GM20431 (cell line): ENCODE measurements around the gene KLHL17.
"Not testable (repeated sequence)": the region's sequence is repeated elsewhere in the genome, so short reads cannot be mapped to it uniquely, and the experiment has no call there.

Experiments used
- in situ Hi-C: fragments of 300-500 bp; cut with MseI, MboI; formaldehyde crosslinking; loops from one replicate; pipeline ENCODE4 v1.15.0; 2020; ENCODE audit warnings: low sequenced_read_pairs; ENCODE audit not compliant: unreplicated experiment

Gene KLHL17

DNA sequence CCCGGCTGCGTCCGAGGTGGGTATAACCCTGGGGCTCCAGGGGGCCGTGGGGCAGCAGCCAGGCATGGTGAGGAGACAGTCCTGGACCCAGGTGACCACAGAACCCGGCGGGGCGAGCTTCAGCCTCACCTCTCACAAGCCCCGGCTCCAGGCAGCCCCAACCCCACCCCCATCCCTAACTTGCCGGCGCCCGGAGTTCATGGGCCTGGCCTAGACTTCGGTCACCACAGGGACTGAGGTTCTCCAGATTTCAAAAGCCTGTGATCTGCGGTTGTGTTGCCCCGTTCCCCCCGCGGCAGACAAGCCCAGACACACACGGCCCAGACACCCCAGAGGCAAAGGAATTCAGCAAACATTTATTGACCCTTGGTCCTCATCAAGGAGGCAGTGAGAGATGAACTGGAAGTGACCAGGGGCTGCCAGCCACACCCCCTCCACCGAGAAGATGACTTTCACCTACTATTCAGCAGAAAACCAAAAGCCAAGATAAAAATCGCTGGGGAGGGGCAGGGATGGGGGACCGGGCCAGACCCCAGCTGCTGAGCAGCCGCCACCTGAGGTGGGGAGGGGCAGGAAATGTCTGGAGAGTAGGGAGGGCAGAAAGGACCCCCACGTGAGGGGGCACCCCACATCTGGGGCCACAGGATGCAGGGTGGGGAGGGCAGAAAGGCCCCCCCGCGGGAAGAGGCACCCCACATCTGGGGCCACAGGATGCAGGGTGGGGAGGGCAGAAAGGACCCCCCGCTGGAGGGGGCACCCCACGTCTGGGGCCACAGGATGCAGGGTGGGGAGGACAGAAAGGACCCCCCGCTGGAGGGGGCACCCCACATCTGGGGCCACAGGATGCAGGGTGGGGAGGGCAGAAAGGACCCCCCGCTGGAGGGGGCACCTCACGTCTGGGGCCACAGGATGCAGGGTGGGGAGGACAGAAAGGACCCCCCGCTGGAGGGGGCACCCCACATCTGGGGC lies 35.6 kb downstream of the KLHL17 start:
- in situ Hi-C loops: no loop called here

DNA sequence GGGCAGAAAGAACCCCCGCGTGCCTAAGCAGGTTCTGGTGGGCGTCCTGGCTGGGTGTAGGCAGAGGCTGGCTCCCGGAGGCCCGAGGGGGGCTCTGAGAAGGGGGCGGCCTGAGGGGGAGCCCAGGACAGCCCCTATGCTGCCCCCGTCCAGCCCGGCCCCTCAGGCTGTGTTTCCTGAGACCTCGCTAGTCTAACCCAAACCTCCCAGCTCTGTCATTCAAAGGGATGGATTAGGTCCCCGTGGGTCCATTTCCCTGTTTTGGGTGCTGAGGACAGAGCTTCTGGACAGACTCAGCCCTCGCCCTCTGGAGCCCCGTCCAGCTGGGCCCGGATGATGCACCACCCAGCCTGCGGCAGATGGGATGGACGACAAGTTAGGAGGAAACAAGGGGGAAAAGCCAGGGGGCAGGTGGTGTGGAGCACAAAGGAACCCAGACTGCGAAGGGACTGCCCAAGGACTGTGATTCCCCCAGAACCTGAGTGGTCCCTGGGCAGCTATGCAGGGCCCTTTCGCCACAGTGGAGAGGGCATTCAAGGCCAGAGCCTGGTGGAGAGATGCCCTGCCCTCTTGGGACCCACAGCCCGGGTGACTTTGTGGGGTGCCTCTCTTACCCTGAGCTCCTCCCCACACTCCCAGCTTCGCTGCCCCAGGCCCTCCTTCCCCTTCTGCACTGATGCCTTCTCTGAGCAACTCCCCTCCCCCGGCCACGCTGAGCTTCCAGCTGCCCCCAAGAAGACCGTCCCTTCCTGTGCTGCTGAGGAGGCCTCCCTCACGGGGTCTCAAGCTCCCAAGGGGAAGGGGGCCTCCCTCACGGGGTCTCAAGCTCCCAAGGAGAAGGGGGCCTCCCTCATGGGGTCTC lies 36.7 kb downstream of the KLHL17 start:
- in situ Hi-C loops: no loop called here

DNA sequence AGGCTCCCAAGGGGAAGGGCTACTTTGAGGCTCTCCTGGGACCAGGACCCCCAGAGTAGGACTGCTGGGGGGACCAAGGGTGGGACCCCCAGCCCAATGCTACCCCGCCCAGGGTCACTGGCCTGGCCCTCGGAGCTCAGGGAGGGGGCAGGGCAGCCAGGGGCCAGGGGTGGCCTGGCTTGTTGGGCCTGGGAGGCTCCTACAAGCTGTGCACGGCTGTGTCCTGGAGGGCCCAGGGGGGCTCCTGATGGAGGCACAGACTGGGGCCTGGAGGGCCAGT lies 37.3 kb downstream of the KLHL17 start:
- in situ Hi-C loops: no loop called here

DNA sequence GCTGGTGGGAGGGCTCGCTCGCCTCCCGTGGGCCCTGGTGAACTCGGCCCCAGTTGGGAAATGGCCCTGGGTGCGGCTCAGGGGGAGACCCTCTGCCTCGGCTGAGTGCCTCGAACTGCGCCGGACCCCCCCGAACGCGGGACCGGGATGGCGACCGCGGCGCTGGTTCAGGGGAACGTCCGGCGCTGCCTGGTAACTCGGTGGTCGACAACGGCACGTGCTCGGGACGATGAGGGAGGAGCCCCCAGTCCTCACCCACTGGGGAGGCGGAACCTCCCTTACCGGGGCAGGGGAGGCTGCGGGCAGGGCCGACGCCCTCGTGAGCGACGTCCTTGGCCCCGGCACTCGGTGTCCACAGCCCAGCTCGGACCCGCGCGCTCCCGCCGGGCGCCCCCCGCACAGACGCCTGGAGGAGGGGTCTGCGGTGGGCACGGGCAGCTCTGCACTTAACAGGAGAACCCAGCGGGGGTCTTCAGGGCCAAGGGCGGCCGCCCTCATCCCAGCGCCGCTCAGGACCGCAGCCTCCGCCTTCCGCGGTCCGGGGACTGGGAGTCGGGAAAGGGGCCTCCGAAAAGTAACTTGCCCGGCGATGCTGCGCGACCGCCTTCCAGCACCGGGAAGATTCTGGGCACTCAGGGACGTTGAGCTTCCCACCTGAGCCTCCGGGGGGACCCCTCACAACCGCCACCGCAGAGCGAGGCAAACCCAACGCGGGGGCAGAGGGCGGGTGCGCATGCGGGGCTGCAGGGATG lies 37.8 kb downstream of the KLHL17 start:
- in situ Hi-C loops: no loop called here

DNA sequence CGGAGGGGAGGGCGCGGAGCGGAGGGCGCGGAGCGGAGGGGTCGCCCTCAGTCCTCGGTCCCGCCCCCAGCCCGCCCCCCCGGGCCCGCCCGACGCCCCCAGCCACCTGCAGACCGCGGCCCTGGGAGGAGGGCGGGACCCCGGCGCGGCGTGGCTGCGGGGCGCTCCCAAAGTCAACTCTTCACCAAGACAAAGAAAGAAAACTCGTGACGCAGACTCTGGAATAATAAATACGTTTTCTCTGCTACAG lies 38.3 kb downstream of the KLHL17 start:
- in situ Hi-C loops: no loop called here

DNA sequence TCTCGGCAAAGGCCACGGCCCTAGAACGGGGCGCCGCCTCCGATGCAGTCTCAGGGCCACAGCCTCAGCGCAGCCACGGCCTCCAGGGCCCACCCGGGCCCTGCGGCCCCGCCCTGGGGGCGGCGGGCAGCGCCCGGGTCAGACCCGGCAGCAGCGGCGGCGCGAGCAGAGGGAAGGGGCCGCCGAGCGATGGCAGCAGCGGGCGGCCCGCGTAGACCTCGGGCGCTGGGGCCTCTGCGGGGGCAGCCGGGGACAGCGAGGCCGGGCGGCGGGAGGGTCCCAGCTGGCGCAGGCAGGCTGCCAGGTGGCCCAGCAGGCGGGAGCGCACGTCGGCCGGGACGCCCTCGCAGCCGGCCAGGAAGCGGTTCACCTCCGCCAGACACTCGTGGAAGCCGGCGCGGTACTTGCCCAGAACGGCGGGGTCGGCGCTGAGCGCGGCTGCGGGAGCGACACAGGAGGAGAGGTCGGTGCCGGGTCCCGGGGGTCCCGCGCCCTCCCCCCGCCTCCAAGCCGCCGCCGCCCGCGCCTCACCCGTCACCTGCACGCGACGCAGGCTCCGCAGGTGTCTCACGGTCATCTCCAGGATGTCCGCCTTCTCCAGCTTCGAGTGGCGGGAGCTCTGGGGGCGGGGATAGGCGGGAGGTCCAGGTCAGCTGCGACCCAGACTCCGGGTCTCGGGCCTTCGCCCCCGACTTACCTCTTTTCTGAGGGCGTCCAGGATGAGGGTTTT lies 38.8 kb downstream of the KLHL17 start:
- in situ Hi-C loops: no loop called here

DNA sequence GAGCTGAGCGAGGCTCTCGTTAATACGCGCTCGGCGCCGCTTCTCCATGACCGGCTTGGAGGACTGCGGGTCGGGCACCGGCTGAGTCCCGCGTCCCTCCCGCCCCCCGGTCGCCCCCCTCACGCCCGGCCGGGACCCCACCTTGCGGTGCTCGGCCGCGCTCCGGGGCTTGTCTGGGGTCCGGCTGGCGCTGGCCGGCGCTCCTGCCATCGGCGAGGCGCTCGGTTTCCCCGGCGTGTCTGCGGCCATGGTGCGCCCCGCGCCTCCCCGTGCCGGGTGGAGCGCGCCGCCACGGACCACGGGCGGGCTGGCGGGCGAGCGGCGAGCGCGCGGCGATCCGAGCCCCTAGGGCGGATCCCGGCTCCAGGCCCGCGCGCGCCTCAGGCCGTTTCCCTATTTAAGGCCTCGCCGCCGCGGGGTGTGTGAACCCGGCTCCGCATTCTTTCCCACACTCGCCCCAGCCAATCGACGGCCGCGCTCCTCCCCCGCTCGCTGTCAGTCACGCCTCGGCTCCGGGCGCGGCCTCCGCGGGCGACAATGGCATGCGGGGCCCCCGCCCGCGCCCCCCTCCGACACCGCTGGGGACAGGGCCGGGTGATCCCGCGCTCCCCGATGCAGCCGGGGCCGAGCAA lies 39.5 kb downstream of the KLHL17 start, which contains the start of gene HES4:
Gene HES4 (minus strand): TSS at position 373 of the 632 bp plus-strand sequence. CDS start 124 bp downstream, at position 249.
- in situ Hi-C loops: no loop called here

DNA sequence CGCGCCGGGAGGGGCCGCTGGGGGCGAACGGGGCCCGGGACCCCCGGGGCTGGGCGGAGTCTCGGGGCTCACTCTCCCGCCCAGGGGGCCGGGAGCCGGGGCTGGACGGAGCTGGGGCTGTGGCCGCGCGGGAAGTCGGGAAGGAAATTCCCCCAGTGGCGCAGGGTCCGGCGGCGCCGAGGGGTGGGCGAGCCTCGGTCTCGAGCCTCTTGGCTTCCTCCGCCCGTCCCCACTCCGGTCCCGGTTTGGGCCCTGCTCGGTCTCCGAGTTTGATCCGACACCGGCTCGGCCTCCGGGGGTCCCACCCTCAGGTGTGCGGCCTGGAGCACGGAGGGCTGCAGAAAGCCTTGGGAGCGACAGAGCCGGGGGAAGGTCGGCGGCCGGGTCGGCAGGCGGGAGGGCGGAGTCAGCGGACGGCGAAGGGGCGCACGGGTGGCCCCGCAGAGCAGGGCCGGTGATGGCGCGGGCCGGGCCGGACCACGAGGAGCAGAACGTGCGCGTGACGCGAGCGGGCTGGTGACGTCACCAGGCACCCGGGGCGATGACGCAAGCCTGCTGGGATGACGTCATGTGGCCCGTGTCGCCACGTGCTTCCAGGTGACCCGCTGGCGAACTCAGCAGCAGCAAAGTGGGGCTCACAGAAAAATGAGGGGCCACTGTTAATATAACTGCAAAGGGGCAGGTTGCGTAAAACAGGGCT lies 40.1 kb downstream of the KLHL17 start:
- in situ Hi-C loops: no loop called here

DNA sequence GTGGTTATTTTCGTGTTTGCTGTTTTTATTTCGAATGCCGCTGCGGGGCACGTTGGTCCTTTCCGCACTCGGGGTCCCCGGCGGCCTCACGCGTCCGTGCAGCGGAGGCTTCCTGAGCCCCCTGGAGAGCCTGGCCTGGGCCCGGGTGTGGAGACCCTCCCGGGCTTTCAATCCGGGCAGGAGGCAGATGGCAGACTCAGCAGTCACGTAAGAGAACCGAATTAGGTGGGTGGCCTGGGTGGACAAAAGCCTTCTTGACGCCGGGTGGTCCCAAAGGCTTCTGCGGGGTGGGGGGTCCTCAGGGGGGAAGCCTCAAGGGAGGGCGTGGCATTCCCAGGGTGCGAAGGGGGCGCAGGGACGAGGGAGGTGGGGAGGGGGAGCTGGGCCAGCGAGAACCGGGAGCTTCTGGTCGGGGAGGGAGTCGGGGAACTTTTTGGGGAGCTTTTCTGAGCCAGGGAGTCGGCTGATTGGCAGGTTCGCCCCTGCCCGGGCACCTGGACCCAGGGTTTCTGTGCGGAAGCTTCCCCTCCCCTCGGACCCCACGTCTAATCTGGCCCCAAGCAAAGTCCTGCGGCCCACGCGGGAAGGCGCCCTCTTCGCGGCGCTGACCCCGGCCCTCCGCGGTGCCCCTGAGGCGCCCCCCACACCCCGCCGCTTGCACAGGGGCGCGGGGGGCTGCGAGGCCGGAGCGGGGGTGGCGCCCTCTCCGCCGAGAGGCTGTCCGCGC lies 40.8 kb downstream of the KLHL17 start:
- in situ Hi-C loops: no loop called here

DNA sequence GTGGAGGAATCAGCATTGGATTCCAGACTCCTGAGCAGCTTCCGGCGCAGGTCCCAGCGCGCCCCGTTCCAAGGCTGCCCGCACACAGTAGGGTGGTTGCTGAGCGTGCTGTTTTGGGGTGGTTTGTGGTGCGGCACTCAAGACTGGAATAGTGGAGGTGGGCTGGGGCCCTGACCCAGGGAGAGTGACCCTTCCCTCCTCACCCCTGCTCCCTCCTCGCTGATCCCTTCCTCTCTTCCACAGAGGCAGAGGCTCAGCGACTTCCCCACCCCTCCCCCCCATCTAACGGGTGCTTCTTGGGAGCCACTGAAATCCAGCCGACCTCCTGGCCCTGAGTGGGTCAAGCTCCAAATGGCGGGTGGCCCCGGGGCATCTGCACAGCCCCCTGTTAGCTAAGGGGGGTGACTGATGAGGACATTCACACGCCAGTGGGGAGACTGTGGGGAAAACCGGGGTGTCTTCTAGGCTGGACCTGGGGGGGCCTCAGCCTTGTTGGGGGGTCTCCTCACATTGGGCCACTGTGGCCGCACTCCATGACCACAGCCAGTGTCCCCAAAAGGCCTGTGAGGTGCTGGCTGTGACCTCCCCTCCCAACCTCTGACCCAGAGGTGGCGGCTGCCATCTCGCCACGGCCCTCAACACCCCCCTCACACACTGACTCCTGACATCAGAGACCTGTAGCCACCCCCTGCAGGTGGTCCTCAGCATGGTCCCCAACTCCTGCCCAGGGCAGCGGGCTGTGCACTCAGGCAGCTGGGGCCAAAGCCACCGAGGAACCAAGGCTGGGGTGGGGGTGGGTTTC lies 43.4 kb downstream of the KLHL17 start:
- in situ Hi-C loops: no loop called here

DNA sequence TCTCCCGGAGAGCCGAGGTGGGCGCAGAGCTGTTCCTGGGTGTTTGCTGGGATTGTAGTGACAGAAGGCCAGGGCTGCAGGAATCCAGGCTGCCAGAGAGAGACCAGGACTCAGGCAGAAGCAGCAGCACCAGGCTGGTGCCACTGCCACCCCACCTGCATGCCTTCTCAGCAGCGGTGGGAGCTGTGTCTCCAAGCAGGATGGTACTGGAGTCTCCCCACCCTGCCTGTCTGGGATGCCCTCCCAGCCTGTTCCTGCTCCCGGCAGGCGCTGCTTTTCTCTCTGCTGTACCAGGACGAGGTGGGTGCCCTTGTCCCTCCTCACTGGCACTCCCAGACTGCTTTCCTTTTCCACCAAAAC lies 44.0 kb downstream of the KLHL17 start:
- in situ Hi-C loops: no loop called here

DNA sequence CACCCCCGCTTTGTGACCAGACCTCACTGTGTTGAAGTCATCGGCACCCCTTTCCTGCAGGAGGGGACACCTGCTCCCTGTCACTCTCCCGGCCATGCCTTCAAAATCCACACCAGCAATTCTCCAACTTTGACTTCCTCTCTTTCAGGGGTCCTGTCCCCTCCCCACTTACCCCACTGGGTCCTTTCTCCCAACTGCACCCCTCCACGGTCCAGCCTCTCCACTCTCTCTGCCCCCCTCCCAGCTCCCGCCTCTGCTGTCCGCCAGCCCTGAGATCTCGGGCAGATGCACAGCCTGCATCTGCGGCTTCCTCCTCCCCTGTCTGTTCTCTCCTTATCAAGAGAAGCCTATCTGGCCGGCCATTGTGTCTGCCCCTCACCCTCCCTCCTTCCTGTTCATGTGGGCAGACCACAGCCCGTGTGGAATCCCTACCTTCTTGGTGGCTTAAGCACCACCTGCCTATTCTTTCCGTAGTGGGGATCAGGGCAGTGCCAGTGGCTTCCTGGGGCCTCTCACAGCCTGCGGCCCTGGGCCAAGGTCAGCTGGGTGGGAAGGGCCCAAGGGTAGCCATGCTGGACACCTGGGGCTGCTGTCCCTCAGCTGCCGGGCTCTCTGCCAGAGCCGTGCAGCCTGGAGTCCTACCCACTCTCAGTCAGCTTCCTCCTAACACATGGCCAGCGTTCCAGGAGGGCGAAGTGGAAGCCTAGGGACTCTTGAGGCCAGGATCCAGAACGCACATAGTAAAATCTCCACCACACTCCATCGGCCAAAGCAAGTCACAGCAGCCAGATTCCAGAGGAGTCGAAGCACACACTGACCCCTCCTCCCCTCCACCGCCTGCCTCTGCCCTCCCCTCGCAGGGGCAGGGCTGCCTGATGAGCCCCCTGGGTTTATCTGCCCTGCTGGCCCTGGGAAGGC lies 44.7 kb downstream of the KLHL17 start:
- in situ Hi-C loops: no loop called here

DNA sequence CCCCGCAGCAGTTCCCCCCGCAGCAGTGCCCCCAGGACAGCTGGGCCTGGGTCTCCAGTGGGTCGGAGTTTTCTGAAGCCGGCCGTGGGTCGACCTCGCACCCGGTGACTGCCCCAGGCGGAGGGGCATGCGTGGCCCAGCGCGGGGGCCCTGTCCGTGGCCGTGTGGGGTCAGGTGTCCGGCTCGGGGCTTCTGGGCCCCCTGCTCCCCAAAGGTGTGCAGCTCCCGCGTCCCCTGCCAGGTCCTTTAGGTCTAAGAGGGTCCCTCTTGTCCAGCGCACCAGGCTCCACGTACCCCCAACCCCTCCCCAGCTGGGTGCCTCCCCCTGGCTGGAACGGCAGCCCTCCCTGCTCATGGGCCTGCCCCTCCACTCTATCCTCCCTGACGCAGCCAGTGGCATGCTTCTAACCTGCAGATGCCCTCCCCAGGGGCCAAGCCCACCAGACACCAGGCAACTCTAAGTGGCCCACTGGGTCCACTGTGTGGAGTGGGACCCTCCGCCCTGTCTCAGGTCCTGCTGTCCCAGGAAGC lies 45.5 kb downstream of the KLHL17 start:
- in situ Hi-C loops: no loop called here

DNA sequence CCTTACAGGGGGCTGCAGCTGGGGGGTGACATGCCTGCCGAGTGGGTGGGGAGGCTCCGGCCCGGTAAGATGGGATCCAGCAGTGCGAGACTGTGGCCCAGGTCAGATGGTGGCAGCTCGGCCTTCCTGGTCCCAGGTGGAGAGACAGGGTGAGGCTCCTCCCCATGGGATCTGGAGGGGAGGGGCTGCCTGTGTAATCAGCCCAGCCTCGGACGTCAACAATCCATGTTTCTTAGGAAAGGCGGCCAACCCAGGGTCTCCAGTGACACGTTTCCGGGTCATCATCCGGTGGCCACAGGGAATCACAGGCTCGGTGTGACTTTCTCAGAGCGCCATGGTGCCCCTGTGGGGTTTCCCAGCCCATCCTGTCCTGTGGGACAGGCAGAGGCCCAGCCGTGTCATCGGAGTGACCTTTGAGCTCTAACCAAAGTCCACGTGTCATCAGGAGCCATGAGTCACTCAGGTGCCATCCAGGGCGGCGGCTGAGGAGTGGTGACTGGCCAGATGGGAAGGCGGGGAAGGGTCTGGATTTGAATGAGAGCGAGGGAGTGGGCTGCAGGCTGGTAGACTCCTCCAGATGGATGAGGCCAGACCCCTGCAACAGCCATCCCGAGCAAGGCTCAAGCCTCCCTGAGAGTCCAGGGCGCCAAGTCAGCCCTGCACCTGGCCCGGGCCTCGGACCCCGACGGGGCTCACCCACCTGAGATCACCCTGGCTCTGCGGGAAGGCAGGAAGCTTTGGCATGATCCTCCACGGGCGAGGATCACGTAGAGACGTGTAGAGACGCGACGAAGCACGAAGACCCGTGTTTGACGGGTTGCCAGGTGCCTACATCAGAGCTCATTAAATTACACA lies 46.1 kb downstream of the KLHL17 start:
- in situ Hi-C loops: no loop called here

DNA sequence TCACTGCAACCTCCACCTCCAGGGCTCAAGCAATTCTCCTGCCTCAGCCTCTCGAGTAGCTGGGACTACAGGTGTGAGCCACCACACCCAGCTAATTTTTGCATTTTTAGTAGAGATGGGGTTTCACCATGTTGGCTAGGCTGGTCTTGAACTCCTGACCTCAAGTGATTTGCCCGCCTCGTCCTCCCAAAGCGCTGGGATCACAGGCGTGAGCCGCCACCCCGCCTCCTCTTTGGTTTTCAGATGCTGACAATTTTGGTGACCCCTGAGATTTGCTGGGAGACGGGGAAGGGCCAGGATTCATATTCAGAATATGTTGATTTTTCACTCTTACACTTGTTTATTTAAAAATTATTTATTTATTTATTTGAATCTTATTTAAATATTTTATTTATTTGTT lies 49.7 kb downstream of the KLHL17 start:
- in situ Hi-C loops: not testable (repeated sequence)
